NCI-H1105 treated with DMSO at 0.1 percent for 48 hours (cell line): ENCODE measurements around the gene PLXNA4.

Source experiments
- DNase-seq: peaks from one replicate; lab custom pipeline; 2025; lab: John Stamatoyannopoulos, UW

The PLXNA4 gene

GRCh38 chr7:132469264-132469663, 107.0 kb downstream of the PLXNA4 start:
- DNase-seq: no peak

GRCh38 chr7:132466367-132466766, 109.9 kb downstream of the PLXNA4 start:
- DNase-seq: no peak

- DNase-seq: no peak
These were observed 110.8 kb downstream of the PLXNA4 start for GRCh38 chr7:132465516-132465915.

- no peak for DNase-seq
These were observed 111.5 kb downstream of the PLXNA4 start for GRCh38 chr7:132464740-132465139.

GRCh38 chr7:132463922-132464321, 112.3 kb downstream of the PLXNA4 start:
- DNase-seq: no peak

GRCh38 chr7:132462478-132462877, 113.8 kb downstream of the PLXNA4 start:
- no peak for DNase-seq

GRCh38 chr7:132461032-132461592, 115.2 kb downstream of the PLXNA4 start:
- no peak for DNase-seq

- no peak for DNase-seq
These were observed 117.5 kb downstream of the PLXNA4 start for GRCh38 chr7:132458729-132459128.

GRCh38 chr7:132457658-132458057, 118.6 kb downstream of the PLXNA4 start:
- DNase-seq: no peak

GRCh38 chr7:132456418-132456817, 119.9 kb downstream of the PLXNA4 start:
- DNase-seq: no peak

- DNase-seq: peak; percentile 23
These were observed 120.9 kb downstream of the PLXNA4 start for GRCh38 chr7:132455378-132455777.

- DNase-seq: no peak
These were observed 122.4 kb downstream of the PLXNA4 start for GRCh38 chr7:132453826-132454225.

- DNase-seq: no peak
These were observed 125.1 kb downstream of the PLXNA4 start for GRCh38 chr7:132451161-132451560.

GRCh38 chr7:132450696-132451095, 125.6 kb downstream of the PLXNA4 start:
- no peak for DNase-seq

- DNase-seq: no peak
These were observed 126.1 kb downstream of the PLXNA4 start for GRCh38 chr7:132450188-132450587.

GRCh38 chr7:132446666-132447278, 129.5 kb downstream of the PLXNA4 start:
- no peak for DNase-seq

- no peak for DNase-seq
These were observed 130.0 kb downstream of the PLXNA4 start for GRCh38 chr7:132446260-132446659.

GRCh38 chr7:132443761-132444520, 132.3 kb downstream of the PLXNA4 start:
- DNase-seq: no peak

- DNase-seq: no peak
These were observed 134.3 kb downstream of the PLXNA4 start for GRCh38 chr7:132441935-132442334.

GRCh38 chr7:132440151-132440550, 136.1 kb downstream of the PLXNA4 start:
- no peak for DNase-seq

- DNase-seq: no peak
These were observed 137.3 kb downstream of the PLXNA4 start for GRCh38 chr7:132438926-132439325.

- no peak for DNase-seq
These were observed 138.5 kb downstream of the PLXNA4 start for GRCh38 chr7:132437730-132438129.

GRCh38 chr7:132436121-132436520, 140.1 kb downstream of the PLXNA4 start:
- peak; percentile 88 for DNase-seq
